A549 (cell line): ENCODE data around the gene GJA4. TPM values are rescaled to one million over a fixed set of nuclear protein-coding genes. Genes with fewer than 3 reads are reported as not detected.

Source experiments
- ATAC-seq, 2 experiments: fragments of 200-7000 bp in 1 of 2; fragments of >200 bp in 1 of 2; cut with Nextera tagmentation in 1 of 2; cut with Tn5 transposase in 1 of 2; 3 replicates each; pipeline versions ENCODE4 v1.8.0 to v1.9.1; 2018 to 2020; ENCODE audit warnings: mild to moderate bottlenecking in 1 of 2, moderate library complexity in 1 of 2
- CTCF ChIA-PET: fragments of 300-600 bp; sonication (Branson Sonifier 250); formaldehyde crosslinking; extraction: SDS; loops from one replicate; lab custom pipeline; 2021; ENCODE audit warnings: antibody characterized with exemption, inconsistent platforms; lab: Yijun Ruan, JAX
- POLR2A ChIA-PET: fragments of 350-600 bp; formaldehyde crosslinking; extraction: SDS; loops from one replicate; lab custom pipeline; 2021; ENCODE audit warnings: antibody characterized with exemption, inconsistent platforms; lab: Yijun Ruan, JAX
- DNase-seq, 2 experiments: peaks; one replicate each; pipeline versions ENCODE4 v3.0.0 to v3.0.0-alpha.2; 2011 to 2016; ENCODE audit warnings: low read depth in 1 of 2, low spot score in 1 of 2
- FAIRE-seq: peaks from 2 replicates; lab custom pipeline; 2011; peaks lifted over from hg19 to GRCh38; lab: Jason Lieb, UNC
- H3K27ac ChIP-seq, 2 experiments: fragments of >200 bp; sonication (Bioruptor Twin); formaldehyde crosslinking; 3 replicates each; pipeline ENCODE4 v1.5.1; 2016 to 2017
- H3K4me1 ChIP-seq: fragments of >200 bp; sonication (Bioruptor Twin); formaldehyde crosslinking; 3 replicates; pipeline ENCODE4 v1.6.1; 2016
- H3K4me2 ChIP-seq: fragments of >200 bp; sonication (Bioruptor Twin); formaldehyde crosslinking; 3 replicates; pipeline ENCODE4 v1.6.1; 2016
- H3K4me3 ChIP-seq: fragments of >200 bp; sonication (Bioruptor Twin); formaldehyde crosslinking; 3 replicates; pipeline ENCODE4 v1.5.1; 2016
- H3K9me3 ChIP-seq: fragments of >200 bp; sonication (Bioruptor Twin); formaldehyde crosslinking; 3 replicates; pipeline ENCODE4 v1.6.1; 2016
- ATOH8 ChIP-seq: fragments of 250-450 bp; sonication (Bioruptor Pico); IDR thresholded peaks from 2 replicates; pipeline ENCODE4 v1.5.0; 2020; ENCODE audit warnings: low read depth, mild to moderate bottlenecking, moderate library complexity
- CBX8 ChIP-seq: fragments of 200-600 bp; sonication (generic); IDR thresholded peaks from 2 replicates; pipeline ENCODE4 v1.6.1; 2016
- CEBPB ChIP-seq, 2 experiments: fragments of >200 bp in 1 of 2; sonication (Bioruptor Twin) in 1 of 2; formaldehyde crosslinking in 1 of 2; IDR thresholded peaks; 2 replicates each; pipeline ENCODE4 v1.6.1; 2012 to 2016
- CHD4 ChIP-seq: fragments of 200-600 bp; sonication (generic); IDR thresholded peaks from 2 replicates; pipeline ENCODE4 v1.6.1; 2016; ENCODE audit warnings: antibody characterized with exemption, mild to moderate bottlenecking, borderline replicate concordance
- E2F6 ChIP-seq: IDR thresholded peaks from 2 replicates; pipeline ENCODE4 v1.6.1; 2012; ENCODE audit warnings: low read depth, borderline replicate concordance
- EHF ChIP-seq: fragments of 250-450 bp; sonication (Bioruptor Pico); IDR thresholded peaks from 2 replicates; pipeline ENCODE4 v1.5.0; 2020; ENCODE audit warnings: mild to moderate bottlenecking
- EHMT2 ChIP-seq: fragments of 200-600 bp; sonication (generic); IDR thresholded peaks from 2 replicates; pipeline ENCODE4 v1.6.1; 2016; ENCODE audit warnings: antibody characterized with exemption, low read depth, mild to moderate bottlenecking, moderate library complexity
- FOSB ChIP-seq: fragments of 250-450 bp; sonication (Bioruptor Pico); IDR thresholded peaks from 2 replicates; pipeline ENCODE4 v1.5.0; 2020; ENCODE audit warnings: mild to moderate bottlenecking, moderate library complexity
- FOXS1 ChIP-seq: fragments of 250-450 bp; sonication (Bioruptor Pico); IDR thresholded peaks from 2 replicates; pipeline ENCODE4 v1.5.0; 2020; ENCODE audit warnings: mild to moderate bottlenecking, moderate library complexity
- HOXB5 ChIP-seq: fragments of 250-450 bp; sonication (Bioruptor Pico); IDR thresholded peaks from 2 replicates; pipeline ENCODE4 v1.5.0; 2020; ENCODE audit warnings: mild to moderate bottlenecking, moderate library complexity
- KDM5A ChIP-seq: fragments of 200-600 bp; sonication (generic); IDR thresholded peaks from 2 replicates; pipeline ENCODE4 v1.6.1; 2016; ENCODE audit warnings: antibody characterized with exemption, mild to moderate bottlenecking
- NFE2L2 ChIP-seq: fragments of 150-350 bp; conservative IDR thresholded peaks from 2 replicates; pipeline ENCODE4 v1.6.1; 2014; ENCODE audit warnings: low read length
- PBX3 ChIP-seq: IDR thresholded peaks from 2 replicates; pipeline ENCODE4 v1.6.1; 2012
- PHF8 ChIP-seq: fragments of 200-600 bp; sonication (generic); IDR thresholded peaks from 2 replicates; pipeline ENCODE4 v1.6.1; 2016; ENCODE audit warnings: low read depth, mild to moderate bottlenecking, antibody characterized with exemption, moderate library complexity, borderline replicate concordance
- POLR2A ChIP-seq: IDR thresholded peaks from 2 replicates; pipeline ENCODE4 v1.6.1; 2012; ENCODE audit warnings: mild to moderate bottlenecking, low read length
- POLR2AphosphoS2 ChIP-seq: conservative IDR thresholded peaks from 2 replicates; pipeline ENCODE4 v1.6.1; 2012; ENCODE audit warnings: low read length, improper control_type of control experiment, inconsistent platforms
- RAD21 ChIP-seq, 2 experiments: fragments of >200 bp in 1 of 2; sonication (Bioruptor Twin) in 1 of 2; formaldehyde crosslinking in 1 of 2; IDR thresholded peaks in 1 of 2; conservative IDR thresholded peaks in 1 of 2; 2 replicates in 1 of 2; 3 replicates in 1 of 2; pipeline ENCODE4 v1.6.1; 2012 to 2018; ENCODE audit warnings: inconsistent platforms in 1 of 2
- RARB ChIP-seq: fragments of 250-450 bp; sonication (Bioruptor Pico); IDR thresholded peaks from 2 replicates; pipeline ENCODE4 v1.8.0; 2021; ENCODE audit warnings: mild to moderate bottlenecking, moderate library complexity
- RFX5 ChIP-seq: fragments of 450-650 bp; IDR thresholded peaks from 2 replicates; pipeline ENCODE4 v1.7.1; 2014; ENCODE audit warnings: antibody characterized with exemption, mild to moderate bottlenecking, moderate library complexity
- RNF2 ChIP-seq: fragments of 200-600 bp; sonication (generic); IDR thresholded peaks from 2 replicates; pipeline ENCODE4 v1.6.1; 2016; ENCODE audit warnings: low read depth, mild to moderate bottlenecking, antibody characterized with exemption, moderate library complexity, borderline replicate concordance
- SMC3 ChIP-seq: fragments of >200 bp; sonication (Bioruptor Twin); formaldehyde crosslinking; IDR thresholded peaks from 3 replicates; pipeline ENCODE4 v1.6.1; 2018; ENCODE audit warnings: inconsistent platforms
- TFCP2L1 ChIP-seq: fragments of 250-450 bp; sonication (Bioruptor Pico); IDR thresholded peaks from 2 replicates; pipeline ENCODE4 v1.5.0; 2021; ENCODE audit warnings: mild to moderate bottlenecking
- USF2 ChIP-seq: fragments of 450-650 bp; IDR thresholded peaks from 2 replicates; pipeline ENCODE4 v1.6.1; 2014; ENCODE audit warnings: antibody characterized with exemption
- ZFP36 ChIP-seq: fragments of 450-650 bp; IDR thresholded peaks from 2 replicates; pipeline ENCODE4 v1.6.1; 2014; ENCODE audit warnings: borderline replicate concordance; ENCODE audit not compliant: partially characterized antibody
- ZSCAN20 ChIP-seq: fragments of 250-450 bp; sonication (Bioruptor Pico); IDR thresholded peaks from 2 replicates; pipeline ENCODE4 v1.8.0; 2022; ENCODE audit warnings: mild to moderate bottlenecking, moderate library complexity
- whole genome bisulfite sequencing: methylation state at CpG from one replicate; pipeline ENCODE4 v1.1.6; 2017; ENCODE audit errors: missing lambda C conversion rate; 5-methylcytosine and 5-hydroxymethylcytosine counted together
- polyA plus RNA-seq, 4 experiments: library from polyadenylated mRNA; depleted of rRNA in 3 of 4; stranded (reverse); fragments of >200 nt; fragmentation: RNase III in 1 of 4; extraction: RNeasy Plus Mini Kit Qiagen cat#74134 plus additional on column Dnase treatment in 1 of 4; gene quantifications; 2 replicates in 3 of 4; 3 replicates in 1 of 4; pipeline ENCODE4 v1.2.3, GENCODE V29; 2011 to 2017
- TF ChIP-seq, protein P1 (sequence below): fragments of 150-350 bp; IDR thresholded peaks from 2 replicates; pipeline ENCODE4 v1.6.1; 2014; ENCODE audit warnings: low read depth, mild to moderate bottlenecking, low read length

GJA4 gene
- polyA plus RNA-seq, 2 of the 4 experiments (the other 2 are of a cell fraction) = not detected

DNA sequence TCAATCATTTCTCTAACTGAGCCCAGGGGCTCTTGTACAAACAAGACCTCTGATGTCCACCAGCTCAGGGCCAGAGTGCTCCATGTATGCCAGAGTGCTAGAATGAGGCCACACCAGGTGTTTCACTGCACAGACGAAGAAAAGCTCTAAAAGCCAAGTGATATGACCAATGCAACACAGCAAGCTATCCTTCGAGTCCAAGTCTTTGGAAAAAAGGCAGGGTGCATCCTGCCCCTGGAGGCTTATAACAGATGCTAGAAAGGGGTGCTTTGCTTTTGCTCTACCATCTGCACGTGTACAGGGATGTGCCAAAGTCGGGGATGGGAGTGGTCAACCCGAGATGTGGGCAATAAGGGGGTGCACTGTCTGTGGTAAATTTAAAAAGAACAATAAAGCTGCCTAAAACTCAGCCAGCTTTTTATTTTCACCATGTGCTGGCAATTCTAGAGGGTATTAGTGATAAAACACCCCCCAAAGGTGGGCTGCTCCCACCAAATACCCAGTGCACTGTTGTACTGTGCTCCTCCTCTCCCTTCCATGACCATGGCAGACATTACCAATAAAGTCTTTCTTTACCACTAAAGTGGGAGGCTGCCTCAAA is 34.6 kb downstream of the GJA4 start:
- DNase-seq (no peak), FAIRE-seq (no peak), ATAC-seq (no peak)
- WGBS = 21% methylated on average over 5 of the region's 5 CpGs
- TF ChIP-seq TFCP2L1 = no peak
- no peak for TF ChIP-seq SMC3
- no peak for TF ChIP-seq HOXB5
- POLR2A ChIA-PET = no interaction called here
- Histone ChIP-seq H3K9me3 (no peaks in the 10 kb centered on the region), H3K4me2 (no peak overlapping the region), H3K4me3 (no peak overlapping the region), H3K27ac (no peak overlapping the region), H3K4me1 (no peaks in the 10 kb centered on the region)
- CTCF ChIA-PET = interaction anchor here (0.9 to 1.9 kb wide), 3 partner anchors 10 to 41 kb away, joined by 3 to 7 read pairs (median 3); no protein-coding TSS in a partner anchor

- ATAC-seq (no peak), DNase-seq (no peak), FAIRE-seq (no peak)
- no peaks in the 10 kb centered on the region for H3K4me1 ChIP-seq
- H3K27ac ChIP-seq = no peak overlapping the region
- TF ChIP-seq PBX3 = no peak
- TF ChIP-seq NFE2L2 = no peak
- TF ChIP-seq CHD4 = no peak
- TF ChIP-seq HOXB5 = no peak
- TF ChIP-seq TFCP2L1 = no peak
- no peak for TF ChIP-seq FOSB
- no peak for TF ChIP-seq ZFP36
- no peak for TF ChIP-seq RAD21 (conservative IDR thresholded peaks at IDR 0.05 in 1 of 2, IDR thresholded peaks at IDR 0.05 in 1 of 2)
- TF ChIP-seq RARB = no peak
- TF ChIP-seq CBX8 = no peak
- TF ChIP-seq POLR2AphosphoS2 = no peak
- TF ChIP-seq CEBPB (IDR thresholded peaks at IDR 0.05) = no peak
- TF ChIP-seq EHMT2 = no peak
- TF ChIP-seq POLR2A = no peak
- no peak for TF ChIP-seq KDM5A
- TF ChIP-seq USF2 = no peak
- no peaks in the 10 kb centered on the region for H3K9me3 ChIP-seq
- no peak overlapping the region for H3K4me2 ChIP-seq
- no peak overlapping the region for H3K4me3 ChIP-seq
- ChIA-PET POLR2A (no interaction called here), CTCF (interaction anchor here (1.9 kb wide), 1 partner anchor 42 kb away, joined by 7 read pairs; no protein-coding TSS in a partner anchor)
- WGBS = 25% methylated on average over 2 of the region's 2 CpGs
These were observed 35.8 kb downstream of the GJA4 start for GRCh38 chr1:34828611-34829010.

- TF ChIP-seq, protein P1, sequence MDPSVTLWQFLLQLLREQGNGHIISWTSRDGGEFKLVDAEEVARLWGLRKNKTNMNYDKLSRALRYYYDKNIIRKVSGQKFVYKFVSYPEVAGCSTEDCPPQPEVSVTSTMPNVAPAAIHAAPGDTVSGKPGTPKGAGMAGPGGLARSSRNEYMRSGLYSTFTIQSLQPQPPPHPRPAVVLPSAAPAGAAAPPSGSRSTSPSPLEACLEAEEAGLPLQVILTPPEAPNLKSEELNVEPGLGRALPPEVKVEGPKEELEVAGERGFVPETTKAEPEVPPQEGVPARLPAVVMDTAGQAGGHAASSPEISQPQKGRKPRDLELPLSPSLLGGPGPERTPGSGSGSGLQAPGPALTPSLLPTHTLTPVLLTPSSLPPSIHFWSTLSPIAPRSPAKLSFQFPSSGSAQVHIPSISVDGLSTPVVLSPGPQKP = no peak
- TF ChIP-seq ATOH8 (CRISPR knock-in tag) (no peak), CEBPB (IDR thresholded peaks at IDR 0.05) (no peak), TFCP2L1 (no peak), RARB (no peak), RNF2 (no peak), EHF (CRISPR knock-in tag) (no peak), ZFP36 (no peak), NFE2L2 (no peak), RAD21 (conservative IDR thresholded peaks at IDR 0.05 in 1 of 2, IDR thresholded peaks at IDR 0.05 in 1 of 2) (no peak), USF2 (no peak), SMC3 (no peak), PHF8 (no peak), POLR2A (no peak), RFX5 (no peak), ZSCAN20 (CRISPR knock-in tag) (no peak), FOXS1 (CRISPR knock-in tag) (no peak), E2F6 (no peak)
- ChIA-PET CTCF (interaction anchor here (1.9 kb wide), 1 partner anchor 43 kb away, joined by 7 read pairs; no protein-coding TSS in a partner anchor), POLR2A (no interaction called here)
- Histone ChIP-seq H3K27ac (no peak overlapping the region), H3K4me3 (no peak overlapping the region), H3K4me2 (no peak overlapping the region), H3K9me3 (no peaks in the 10 kb centered on the region), H3K4me1 (no peaks in the 10 kb centered on the region)
- WGBS = 73% methylated on average over 3 of the region's 3 CpGs
- DNase-seq = no peak
- no peak for ATAC-seq
- no peak for FAIRE-seq
These were observed 36.5 kb downstream of the GJA4 start for GRCh38 chr1:34829250-34829649.
